Keratinocyte (primary cell): ENCODE results near the gene ITPR1.

Experiments used
- EZH2 ChIP-seq: IDR thresholded peaks from one replicate; pipeline ENCODE4 v1.6.1; 2012; ENCODE audit warnings: inconsistent platforms, mild to moderate bottlenecking, low read length, moderate library complexity
- TF ChIP-seq, protein P1 (sequence below), 3 experiments: IDR thresholded peaks in 1 of 3; conservative IDR thresholded peaks in 1 of 3; optimal IDR thresholded peaks in 1 of 3; 2 replicates in 2 of 3; 3 replicates in 1 of 3; pipeline versions ENCODE3 to v1.5.1; 2011; ENCODE audit warnings: low read length in 3 of 3, mild to moderate bottlenecking in 3 of 3, moderate library complexity in 2 of 3, control low read depth in 1 of 3, inconsistent platforms in 1 of 3; ENCODE audit not compliant: insufficient read depth in 2 of 3; ENCODE audit errors: extremely low read depth in 1 of 3

DNA sequence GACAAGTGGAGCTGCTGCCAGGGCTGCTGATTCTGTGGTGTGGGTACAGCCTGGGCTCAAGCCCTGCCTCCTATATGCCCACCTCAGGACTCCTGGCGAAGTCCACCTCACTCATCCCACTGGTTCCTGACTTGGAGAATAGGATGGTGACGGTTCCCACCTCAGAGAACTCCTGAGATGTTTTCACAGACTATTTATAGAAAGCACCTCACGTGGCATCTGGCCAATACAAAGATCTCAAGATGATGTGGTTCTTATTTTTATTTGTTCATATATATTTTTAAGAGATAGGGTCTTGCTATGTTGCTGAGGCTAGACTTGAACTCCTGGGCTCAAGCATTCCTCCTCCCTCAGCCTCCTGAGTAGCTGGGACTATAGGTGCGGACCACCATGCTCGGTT is 249.2 kb downstream of the ITPR1 start:
- TF ChIP-seq, protein P1, sequence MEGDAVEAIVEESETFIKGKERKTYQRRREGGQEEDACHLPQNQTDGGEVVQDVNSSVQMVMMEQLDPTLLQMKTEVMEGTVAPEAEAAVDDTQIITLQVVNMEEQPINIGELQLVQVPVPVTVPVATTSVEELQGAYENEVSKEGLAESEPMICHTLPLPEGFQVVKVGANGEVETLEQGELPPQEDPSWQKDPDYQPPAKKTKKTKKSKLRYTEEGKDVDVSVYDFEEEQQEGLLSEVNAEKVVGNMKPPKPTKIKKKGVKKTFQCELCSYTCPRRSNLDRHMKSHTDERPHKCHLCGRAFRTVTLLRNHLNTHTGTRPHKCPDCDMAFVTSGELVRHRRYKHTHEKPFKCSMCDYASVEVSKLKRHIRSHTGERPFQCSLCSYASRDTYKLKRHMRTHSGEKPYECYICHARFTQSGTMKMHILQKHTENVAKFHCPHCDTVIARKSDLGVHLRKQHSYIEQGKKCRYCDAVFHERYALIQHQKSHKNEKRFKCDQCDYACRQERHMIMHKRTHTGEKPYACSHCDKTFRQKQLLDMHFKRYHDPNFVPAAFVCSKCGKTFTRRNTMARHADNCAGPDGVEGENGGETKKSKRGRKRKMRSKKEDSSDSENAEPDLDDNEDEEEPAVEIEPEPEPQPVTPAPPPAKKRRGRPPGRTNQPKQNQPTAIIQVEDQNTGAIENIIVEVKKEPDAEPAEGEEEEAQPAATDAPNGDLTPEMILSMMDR (optimal IDR thresholded peaks at IDR 0.05 in 1 of 3, IDR thresholded peaks at IDR 0.05 in 1 of 3, conservative IDR thresholded peaks at IDR 0.05 in 1 of 3; ENCODE audit: extremely low read depth in 1 of 3, insufficient read depth in 2 of 3, low read length in 3 of 3), result no peak
- no peak for TF ChIP-seq EZH2
